ENCODE measurements around the gene PDZRN3. TPM values are rescaled to one million over a fixed set of nuclear protein-coding genes. Genes with fewer than 3 reads are reported as not detected.

PDZRN3 gene
- 1 to 10 TPM; 2.0 to 5.5 (median 4.2) TPM for total RNA-seq
- polyA plus RNA-seq = 1 to 10 TPM; 1.5 to 1.9 (median 1.7) TPM
- long read RNA-seq, donor 1 = 0 reads
- long read RNA-seq, donor 2, full-length matches to known transcripts = 3 of 3 reads
- long read RNA-seq, donor 2, partial matches to known transcripts = 0 of 3 reads
- long read RNA-seq, donor 2, other reads (novel, unspliced or antisense) = 0 of 3 reads

DNA sequence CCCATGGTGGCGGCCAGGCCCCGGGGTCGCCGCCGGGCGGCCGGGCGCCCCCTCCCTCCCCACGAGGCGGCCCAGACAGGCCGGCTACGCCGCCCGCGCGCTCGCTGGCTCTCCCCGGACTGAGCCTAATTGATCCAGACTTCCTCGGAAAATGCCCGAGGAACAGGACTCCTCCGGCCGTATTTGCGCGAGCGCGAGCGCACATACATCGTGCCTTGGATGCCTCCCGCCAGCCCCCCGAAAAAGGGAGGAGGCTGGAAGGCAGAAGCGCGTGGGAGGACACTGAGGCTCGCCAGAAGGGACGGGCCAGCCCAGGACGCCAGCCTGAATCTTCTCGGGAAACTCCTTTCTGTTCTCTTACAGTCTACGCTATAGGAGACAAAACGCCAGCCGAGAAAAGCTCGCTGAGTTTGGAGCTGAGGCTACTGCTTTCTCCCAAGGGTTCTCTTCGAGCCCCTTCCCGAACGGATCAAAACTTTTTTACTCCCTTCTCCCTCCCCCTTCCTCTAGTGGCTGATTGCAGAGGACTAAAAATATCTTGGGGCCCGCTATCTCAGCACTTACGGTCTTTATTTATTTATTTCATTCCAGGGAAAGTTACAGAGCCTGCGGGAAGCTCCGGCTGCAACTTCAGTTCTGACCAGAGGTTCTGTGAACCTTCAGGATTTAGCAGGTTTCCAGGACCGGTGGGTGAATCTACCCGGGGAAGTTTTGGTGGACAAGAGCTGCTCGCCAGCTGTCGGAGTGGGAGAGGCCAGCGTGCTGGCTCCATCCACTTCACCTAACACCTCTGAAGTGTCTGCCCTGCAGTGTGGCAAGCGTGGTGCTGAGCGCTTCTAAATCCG lies at the start of gene PDZRN3:
PDZRN3 (minus strand) TSS at position 121 of the 845 bp plus-strand sequence.
- Histone ChIP-seq H3K27ac (peak within 1 kb of the TSS in 3 of 8 donors; percentile 40 to 57 (median 46)), H3K9me3 (peaks cover 0 to 13% (median 0%) of the 10 kb centered on the region in 8 donors), H3K27me3 (replicated peaks in 1 of 7) (peaks cover 0 to 54% (median 17%) of the 10 kb centered on the region in 7 donors), H3K4me1 (peaks cover 0 to 9% (median 3%) of the 10 kb centered on the region in 6 donors), H3K36me3 (no peaks in the 10 kb centered on the region), H3K4me3 (peak within 1 kb of the TSS; percentile 28 to 67 (median 34))
- DNase-seq = no peak
- 7 to 16% (median 9%) methylated on average over 23 to 55 of the region's 55 CpGs for WGBS, 5 donors
- intact Hi-C loops (cut with DNase I; ENCODE audit: low total_unique reads) = no loop called here
- peak in 1 of 3 donors; percentile 46 for TF ChIP-seq POLR2AphosphoS5 (IDR thresholded peaks at IDR 0.05)
- TF ChIP-seq, protein P1, sequence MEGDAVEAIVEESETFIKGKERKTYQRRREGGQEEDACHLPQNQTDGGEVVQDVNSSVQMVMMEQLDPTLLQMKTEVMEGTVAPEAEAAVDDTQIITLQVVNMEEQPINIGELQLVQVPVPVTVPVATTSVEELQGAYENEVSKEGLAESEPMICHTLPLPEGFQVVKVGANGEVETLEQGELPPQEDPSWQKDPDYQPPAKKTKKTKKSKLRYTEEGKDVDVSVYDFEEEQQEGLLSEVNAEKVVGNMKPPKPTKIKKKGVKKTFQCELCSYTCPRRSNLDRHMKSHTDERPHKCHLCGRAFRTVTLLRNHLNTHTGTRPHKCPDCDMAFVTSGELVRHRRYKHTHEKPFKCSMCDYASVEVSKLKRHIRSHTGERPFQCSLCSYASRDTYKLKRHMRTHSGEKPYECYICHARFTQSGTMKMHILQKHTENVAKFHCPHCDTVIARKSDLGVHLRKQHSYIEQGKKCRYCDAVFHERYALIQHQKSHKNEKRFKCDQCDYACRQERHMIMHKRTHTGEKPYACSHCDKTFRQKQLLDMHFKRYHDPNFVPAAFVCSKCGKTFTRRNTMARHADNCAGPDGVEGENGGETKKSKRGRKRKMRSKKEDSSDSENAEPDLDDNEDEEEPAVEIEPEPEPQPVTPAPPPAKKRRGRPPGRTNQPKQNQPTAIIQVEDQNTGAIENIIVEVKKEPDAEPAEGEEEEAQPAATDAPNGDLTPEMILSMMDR (IDR thresholded peaks at IDR 0.05 in 8 of 11, conservative IDR thresholded peaks at IDR 0.05 in 3 of 11) = no peak

DNA sequence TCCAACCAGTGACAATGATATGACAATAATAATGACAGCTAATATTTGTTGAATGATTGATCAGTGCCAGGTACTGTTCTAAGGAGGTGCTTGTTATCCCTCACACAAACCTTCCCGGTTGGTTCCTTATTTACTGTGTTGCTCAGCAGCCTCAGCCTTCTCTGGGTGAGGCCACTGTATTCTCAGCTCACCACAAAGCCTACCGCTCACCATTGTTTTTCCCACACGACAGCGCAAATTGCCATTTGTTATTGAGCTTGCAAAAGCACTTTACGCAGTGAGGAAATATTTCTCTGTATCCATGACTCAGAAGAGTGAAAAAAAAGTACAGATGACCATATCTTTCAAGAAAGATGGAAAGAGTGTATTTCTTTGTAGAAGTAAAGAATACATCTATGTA lies 49.5 kb upstream of the PDZRN3 start:
- intact Hi-C loops (cut with DNase I; ENCODE audit: low total_unique reads) = no loop called here
- DNase-seq = no peak
- Histone ChIP-seq H3K4me3 (no peak overlapping the region), H3K27ac (no peak overlapping the region), H3K9me3 (no peaks in the 10 kb centered on the region), H3K4me1 (no peaks in the 10 kb centered on the region), H3K36me3 (no peaks in the 10 kb centered on the region), H3K27me3 (replicated peaks in 1 of 7) (no peaks in the 10 kb centered on the region)
- TF ChIP-seq POLR2AphosphoS5 (IDR thresholded peaks at IDR 0.05) = no peak
- TF ChIP-seq, protein P1 (IDR thresholded peaks at IDR 0.05 in 8 of 11, conservative IDR thresholded peaks at IDR 0.05 in 3 of 11) = no peak
- no peak for TF ChIP-seq POLR2A (IDR thresholded peaks at IDR 0.05)
- 52 to 66% (median 55%) methylated on average over 5 of the region's 5 CpGs for WGBS, 5 donors

- H3K9me3 ChIP-seq = no peaks in the 10 kb centered on the region
- no peaks in the 10 kb centered on the region for H3K36me3 ChIP-seq
- TF ChIP-seq POLR2AphosphoS5 (IDR thresholded peaks at IDR 0.05) (no peak), POLR2A (IDR thresholded peaks at IDR 0.05) (no peak)
- TF ChIP-seq, protein P1 (IDR thresholded peaks at IDR 0.05 in 8 of 11, conservative IDR thresholded peaks at IDR 0.05 in 3 of 11) = no peak
- no peaks in the 10 kb centered on the region for H3K27me3 ChIP-seq (replicated peaks in 1 of 7)
- intact Hi-C loops (cut with DNase I; ENCODE audit: low total_unique reads) = no loop called here
- no peak overlapping the region for H3K4me3 ChIP-seq
- WGBS, 5 donors = 70 to 93% (median 85%) methylated on average over 3 of the region's 3 CpGs
- DNase-seq = no peak
- H3K27ac ChIP-seq = no peak overlapping the region
- H3K4me1 ChIP-seq = no peaks in the 10 kb centered on the region
Observed at GRCh38 chr3:73669260-73669659, 44.5 kb upstream of the PDZRN3 start.

DNA sequence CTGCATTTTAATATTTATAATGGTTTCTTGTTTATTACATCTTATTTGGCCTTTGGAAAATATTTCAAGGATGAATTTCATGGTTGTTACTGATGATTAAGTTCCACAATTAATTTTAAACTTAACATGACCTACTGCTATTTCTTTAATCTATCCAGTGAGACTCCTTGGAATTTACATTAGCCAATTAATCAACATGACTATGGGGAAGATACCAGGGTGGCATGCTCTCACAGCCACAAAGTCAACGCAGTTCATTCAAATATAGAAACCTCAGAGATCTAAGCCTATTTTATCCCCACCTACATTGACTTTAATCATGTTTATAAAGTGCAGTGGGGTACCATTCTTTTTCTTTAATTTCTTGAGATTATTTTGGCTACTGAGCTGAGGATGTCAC lies 43.6 kb upstream of the PDZRN3 start:
- Histone ChIP-seq H3K27ac (no peak overlapping the region), H3K36me3 (no peaks in the 10 kb centered on the region), H3K4me3 (no peak overlapping the region), H3K9me3 (no peaks in the 10 kb centered on the region), H3K27me3 (replicated peaks in 1 of 7) (no peaks in the 10 kb centered on the region), H3K4me1 (no peaks in the 10 kb centered on the region)
- no peak for TF ChIP-seq POLR2AphosphoS5 (IDR thresholded peaks at IDR 0.05)
- TF ChIP-seq POLR2A (IDR thresholded peaks at IDR 0.05) = no peak
- no peak for DNase-seq
- 55 to 85% (median 72%) methylated on average over 1 of the region's 1 CpG for WGBS, 5 donors
- intact Hi-C loops (cut with DNase I; ENCODE audit: low total_unique reads) = no loop called here
